Activated naive CD4-positive, alpha-beta T cell treated with anti-CD3 and anti-CD28 coated beads for 36 hours (primary cell): ENCODE measurements around the gene SLC35E1. TPM values are rescaled to one million over a fixed set of nuclear protein-coding genes. Genes with fewer than 3 reads are reported as not detected.

Source experiments
- CTCF ChIA-PET: fragments of 350-600 bp; sonication (Branson Sonifier 250); formaldehyde crosslinking; loops from one replicate; lab custom pipeline; 2021; ENCODE audit warnings: antibody characterized with exemption; lab: Charles Lee
- DNase-seq: peaks from one replicate; pipeline ENCODE4 v3.0.0-alpha.2; 2020
- H3K27ac Mint-ChIP-seq: one replicate; pipeline ENCODE4 v1.8.0; 2021; ENCODE audit warnings: mild to moderate bottlenecking, mixed read lengths
- H3K27me3 Mint-ChIP-seq: one replicate; pipeline ENCODE4 v1.8.0; 2021; ENCODE audit warnings: low read depth, mixed read lengths
- H3K36me3 Mint-ChIP-seq: one replicate; pipeline ENCODE4 v1.8.0; 2021; ENCODE audit warnings: low read depth, mixed read lengths
- H3K4me1 Mint-ChIP-seq: one replicate; pipeline ENCODE4 v1.8.0; 2021; ENCODE audit warnings: low read depth, mixed read lengths
- H3K4me3 Mint-ChIP-seq: one replicate; pipeline ENCODE4 v1.8.0; 2021; ENCODE audit warnings: mild to moderate bottlenecking, moderate library complexity, mixed read lengths
- H3K9me3 Mint-ChIP-seq: one replicate; pipeline ENCODE4 v1.8.0; 2021; ENCODE audit warnings: mixed read lengths
- intact Hi-C: fragments of 100-400 bp; cut with micrococcal nuclease; formaldehyde crosslinking; loops from one replicate; pipeline ENCODE4 v1.15.1; 2023
- total RNA-seq, 2 experiments: library from RNA; stranded (reverse); gene quantifications; one replicate each; pipeline ENCODE4 v1.2.3, GENCODE V29; 2021

Gene SLC35E1
- 10 to 100 TPM; 21.7 to 22.1 TPM for total RNA-seq

- Mint-ChIP-seq H3K4me1 (peaks cover 54% of the 10 kb centered on the region), H3K9me3 (no peaks in the 10 kb centered on the region), H3K36me3 (peaks cover 17% of the 10 kb centered on the region), H3K27ac (peak within 1 kb of the TSS; percentile 91), H3K27me3 (no peaks in the 10 kb centered on the region), H3K4me3 (peak within 1 kb of the TSS; percentile 93)
- intact Hi-C loops = loop anchor here (1.0 kb wide), 2 partner anchors 12 to 56 kb away; partner anchors contain the start of gene MED26
- CTCF ChIA-PET = interaction anchor here (0.8 kb wide), 1 partner anchor 15 kb away, joined by 3 read pairs; no protein-coding TSS in a partner anchor
- DNase-seq = peak; percentile 93
Observed at GRCh38 chr19:16572332-16573211, at the start of gene SLC35E1. SLC35E1 (minus strand) TSS chr19:16572415; CDS start chr19:16572364, 51 bp downstream.

GRCh38 chr19:16621165-16621800, 49.1 kb upstream of the SLC35E1 start:
- CTCF ChIA-PET = no interaction called here
- Mint-ChIP-seq H3K9me3 (no peaks in the 10 kb centered on the region), H3K36me3 (peaks cover 6% of the 10 kb centered on the region), H3K27me3 (no peaks in the 10 kb centered on the region), H3K27ac (no peak overlapping the region), H3K4me3 (no peak overlapping the region), H3K4me1 (peaks cover 70% of the 10 kb centered on the region)
- intact Hi-C loops = no loop called here
- no peak for DNase-seq

- Mint-ChIP-seq H3K27ac (no peak overlapping the region), H3K4me1 (peaks cover 69% of the 10 kb centered on the region), H3K4me3 (no peak overlapping the region), H3K9me3 (no peaks in the 10 kb centered on the region), H3K27me3 (no peaks in the 10 kb centered on the region), H3K36me3 (peaks cover 5% of the 10 kb centered on the region)
- CTCF ChIA-PET = no interaction called here
- intact Hi-C loops = no loop called here
- no peak for DNase-seq
Observed at GRCh38 chr19:16620584-16620983, 48.4 kb upstream of the SLC35E1 start.

GRCh38 chr19:16620018-16620417, 47.8 kb upstream of the SLC35E1 start:
- CTCF ChIA-PET = no interaction called here
- Mint-ChIP-seq H3K27me3 (no peaks in the 10 kb centered on the region), H3K4me1 (peaks cover 69% of the 10 kb centered on the region), H3K27ac (no peak overlapping the region), H3K9me3 (no peaks in the 10 kb centered on the region), H3K36me3 (peaks cover 3% of the 10 kb centered on the region), H3K4me3 (no peak overlapping the region)
- no peak for DNase-seq
- intact Hi-C loops = no loop called here

- H3K4me1 Mint-ChIP-seq = peaks cover 66% of the 10 kb centered on the region
- CTCF ChIA-PET = interaction anchor here (1.0 kb wide), 1 partner anchor 79 kb away, joined by 3 read pairs; no protein-coding TSS in a partner anchor
- H3K4me3 Mint-ChIP-seq = no peak overlapping the region
- no peaks in the 10 kb centered on the region for H3K27me3 Mint-ChIP-seq
- H3K36me3 Mint-ChIP-seq = peaks cover 3% of the 10 kb centered on the region
- no peaks in the 10 kb centered on the region for H3K9me3 Mint-ChIP-seq
- no peak overlapping the region for H3K27ac Mint-ChIP-seq
- intact Hi-C loops = no loop called here
- DNase-seq = no peak
Observed at GRCh38 chr19:16619457-16619856, 47.2 kb upstream of the SLC35E1 start.

GRCh38 chr19:16618248-16618647, 46.0 kb upstream of the SLC35E1 start:
- Mint-ChIP-seq H3K4me3 (no peak overlapping the region), H3K9me3 (no peaks in the 10 kb centered on the region), H3K36me3 (peaks cover 1% of the 10 kb centered on the region), H3K4me1 (peaks cover 62% of the 10 kb centered on the region), H3K27ac (no peak overlapping the region), H3K27me3 (no peaks in the 10 kb centered on the region)
- CTCF ChIA-PET = interaction anchor here (0.6 kb wide), 1 partner anchor 166 kb away, joined by 3 read pairs; no protein-coding TSS in a partner anchor
- DNase-seq = no peak
- intact Hi-C loops = no loop called here

GRCh38 chr19:16615808-16616207, 43.6 kb upstream of the SLC35E1 start:
- intact Hi-C loops = no loop called here
- no peaks in the 10 kb centered on the region for H3K9me3 Mint-ChIP-seq
- H3K27me3 Mint-ChIP-seq = no peaks in the 10 kb centered on the region
- peaks cover 1% of the 10 kb centered on the region for H3K36me3 Mint-ChIP-seq
- DNase-seq = no peak
- peaks cover 74% of the 10 kb centered on the region for H3K4me1 Mint-ChIP-seq
- no peak overlapping the region for H3K4me3 Mint-ChIP-seq
- CTCF ChIA-PET = interaction anchor here (1.0 kb wide), 1 partner anchor 28 kb away, joined by 3 read pairs; no protein-coding TSS in a partner anchor
- no peak overlapping the region for H3K27ac Mint-ChIP-seq

- Mint-ChIP-seq H3K9me3 (no peaks in the 10 kb centered on the region), H3K4me1 (peaks cover 75% of the 10 kb centered on the region), H3K27me3 (no peaks in the 10 kb centered on the region), H3K27ac (peak overlapping the region; percentile 14), H3K4me3 (no peak overlapping the region), H3K36me3 (peaks cover 1% of the 10 kb centered on the region)
- intact Hi-C loops = no loop called here
- DNase-seq = no peak
- CTCF ChIA-PET = no interaction called here
Observed at GRCh38 chr19:16614941-16615340, 42.7 kb upstream of the SLC35E1 start.

GRCh38 chr19:16613841-16614240, 41.6 kb upstream of the SLC35E1 start:
- Mint-ChIP-seq H3K36me3 (peaks cover 1% of the 10 kb centered on the region), H3K4me1 (peaks cover 66% of the 10 kb centered on the region), H3K9me3 (no peaks in the 10 kb centered on the region), H3K27me3 (no peaks in the 10 kb centered on the region), H3K4me3 (no peak overlapping the region), H3K27ac (no peak overlapping the region)
- no peak for DNase-seq
- CTCF ChIA-PET = interaction anchor here (0.6 kb wide), 1 partner anchor 49 kb away, joined by 3 read pairs; no protein-coding TSS in a partner anchor
- intact Hi-C loops = no loop called here

GRCh38 chr19:16612636-16613035, 40.4 kb upstream of the SLC35E1 start:
- Mint-ChIP-seq H3K36me3 (no peaks in the 10 kb centered on the region), H3K4me1 (peaks cover 66% of the 10 kb centered on the region), H3K9me3 (no peaks in the 10 kb centered on the region), H3K4me3 (no peak overlapping the region), H3K27me3 (no peaks in the 10 kb centered on the region), H3K27ac (no peak overlapping the region)
- CTCF ChIA-PET = interaction anchor here (0.6 kb wide), 1 partner anchor 49 kb away, joined by 3 read pairs; no protein-coding TSS in a partner anchor
- intact Hi-C loops = no loop called here
- no peak for DNase-seq

GRCh38 chr19:16611121-16611520, 38.9 kb upstream of the SLC35E1 start:
- Mint-ChIP-seq H3K4me1 (peaks cover 53% of the 10 kb centered on the region), H3K36me3 (no peaks in the 10 kb centered on the region), H3K4me3 (no peak overlapping the region), H3K9me3 (no peaks in the 10 kb centered on the region), H3K27me3 (no peaks in the 10 kb centered on the region), H3K27ac (no peak overlapping the region)
- intact Hi-C loops = no loop called here
- CTCF ChIA-PET = no interaction called here
- no peak for DNase-seq

GRCh38 chr19:16609511-16610200, 37.4 kb upstream of the SLC35E1 start:
- H3K4me1 Mint-ChIP-seq = peaks cover 53% of the 10 kb centered on the region
- intact Hi-C loops = no loop called here
- CTCF ChIA-PET = interaction anchor here (0.6 kb wide), 2 partner anchors 32 to 193 kb away, joined by 3 to 7 read pairs; no protein-coding TSS in a partner anchor

More at GRCh38 chr19:16609511-16610200, 37.4 kb upstream of the SLC35E1 start:
- no peak overlapping the region for H3K4me3 Mint-ChIP-seq
- no peak overlapping the region for H3K27ac Mint-ChIP-seq
- no peaks in the 10 kb centered on the region for H3K36me3 Mint-ChIP-seq
- H3K9me3 Mint-ChIP-seq = no peaks in the 10 kb centered on the region
- H3K27me3 Mint-ChIP-seq = no peaks in the 10 kb centered on the region
- DNase-seq = no peak
